ENCODE measurements around the gene LIMCH1. TPM values are rescaled to one million over a fixed set of nuclear protein-coding genes. Genes with fewer than 3 reads are reported as not detected.

LIMCH1 gene
- total RNA-seq, 1 donor from 2014 or later: 7.1 TPM

GRCh38 chr4:41635441-41635840 lies 97.5 kb downstream of the LIMCH1 start:
- no peak overlapping the region for H3K9ac ChIP-seq (ENCODE audit: low read length)
- no peaks in the 10 kb centered on the region for H3K9me3 Mint-ChIP-seq (ENCODE audit: unreplicated experiment)
- H3K4me1 ChIP-seq (ENCODE audit: insufficient read depth, low read length): no peaks in the 10 kb centered on the region
- H3K27me3 ChIP-seq (ENCODE audit: insufficient read depth, low read length): no peaks in the 10 kb centered on the region
- H3K9me3 ChIP-seq (ENCODE audit: insufficient read depth, low read depth, low read length): no peaks in the 10 kb centered on the region
- H3K4me3 Mint-ChIP-seq (ENCODE audit: unreplicated experiment): no peak overlapping the region
- no peaks in the 10 kb centered on the region for H4K20me1 ChIP-seq (ENCODE audit: insufficient read depth, low read length)
- H3K27ac ChIP-seq (ENCODE audit: low read depth, low read length): no peak overlapping the region
- FAIRE-seq (no peak), DNase-seq (ENCODE audit: low read depth) (no peak)
- no peak overlapping the region for H2AFZ ChIP-seq (ENCODE audit: low read depth, low read length)
- no peak overlapping the region for H3K4me2 ChIP-seq (ENCODE audit: low read length)
- H3K4me1 Mint-ChIP-seq (ENCODE audit: low read depth, unreplicated experiment): peaks cover 7% of the 10 kb centered on the region
- H3K36me3 ChIP-seq (ENCODE audit: insufficient read depth, low read length): no peaks in the 10 kb centered on the region
- H3K79me2 ChIP-seq (ENCODE audit: insufficient read depth, low read length): no peaks in the 10 kb centered on the region
- peaks cover 12% of the 10 kb centered on the region for H3K27me3 Mint-ChIP-seq (ENCODE audit: low read depth, unreplicated experiment)
- H3K36me3 Mint-ChIP-seq (ENCODE audit: low read depth, unreplicated experiment): no peaks in the 10 kb centered on the region
- H3K4me3 ChIP-seq (ENCODE audit: insufficient read depth, low read depth, low read length): no peak overlapping the region
- TF ChIP-seq CTCF (IDR thresholded peaks at IDR 0.05; ENCODE audit: insufficient read depth, low read depth, low read length) (no peak), EZH2 (IDR thresholded peaks at IDR 0.05; ENCODE audit: insufficient read depth, low read length) (no peak)
- H3K27ac Mint-ChIP-seq (ENCODE audit: unreplicated experiment): no peak overlapping the region

GRCh38 chr4:41638203-41638602 lies 100.2 kb downstream of the LIMCH1 start:
- Histone ChIP-seq H3K4me2 (ENCODE audit: low read length) (no peak overlapping the region), H3K9ac (ENCODE audit: low read length) (no peak overlapping the region), H3K27ac (ENCODE audit: low read depth, low read length) (no peak overlapping the region), H3K79me2 (ENCODE audit: insufficient read depth, low read length) (no peaks in the 10 kb centered on the region), H3K4me1 (ENCODE audit: insufficient read depth, low read length) (no peaks in the 10 kb centered on the region), H3K27me3 (ENCODE audit: insufficient read depth, low read length) (no peaks in the 10 kb centered on the region), H3K36me3 (ENCODE audit: insufficient read depth, low read length) (no peaks in the 10 kb centered on the region), H3K4me3 (ENCODE audit: insufficient read depth, low read depth, low read length) (no peak overlapping the region), H2AFZ (ENCODE audit: low read depth, low read length) (no peak overlapping the region), H3K9me3 (ENCODE audit: insufficient read depth, low read depth, low read length) (no peaks in the 10 kb centered on the region), H4K20me1 (ENCODE audit: insufficient read depth, low read length) (no peaks in the 10 kb centered on the region)
- peaks cover 5% of the 10 kb centered on the region for H3K4me1 Mint-ChIP-seq (ENCODE audit: low read depth, unreplicated experiment)
- peaks cover 13% of the 10 kb centered on the region for H3K27me3 Mint-ChIP-seq (ENCODE audit: low read depth, unreplicated experiment)
- no peak overlapping the region for H3K27ac Mint-ChIP-seq (ENCODE audit: unreplicated experiment)
- FAIRE-seq (no peak), DNase-seq (ENCODE audit: low read depth) (no peak)
- TF ChIP-seq CTCF (IDR thresholded peaks at IDR 0.05; ENCODE audit: insufficient read depth, low read depth, low read length): no peak
- TF ChIP-seq EZH2 (IDR thresholded peaks at IDR 0.05; ENCODE audit: insufficient read depth, low read length): no peak
- H3K9me3 Mint-ChIP-seq (ENCODE audit: unreplicated experiment): no peaks in the 10 kb centered on the region
- H3K4me3 Mint-ChIP-seq (ENCODE audit: unreplicated experiment): no peak overlapping the region
- no peaks in the 10 kb centered on the region for H3K36me3 Mint-ChIP-seq (ENCODE audit: low read depth, unreplicated experiment)

GRCh38 chr4:41638866-41639265 lies 100.9 kb downstream of the LIMCH1 start:
- no peaks in the 10 kb centered on the region for H4K20me1 ChIP-seq (ENCODE audit: insufficient read depth, low read length)
- no peak overlapping the region for H3K9ac ChIP-seq (ENCODE audit: low read length)
- Mint-ChIP-seq H3K36me3 (ENCODE audit: low read depth, unreplicated experiment) (no peaks in the 10 kb centered on the region), H3K9me3 (ENCODE audit: unreplicated experiment) (no peaks in the 10 kb centered on the region), H3K4me1 (ENCODE audit: low read depth, unreplicated experiment) (peaks cover 6% of the 10 kb centered on the region), H3K27ac (ENCODE audit: unreplicated experiment) (no peak overlapping the region), H3K4me3 (ENCODE audit: unreplicated experiment) (no peak overlapping the region), H3K27me3 (ENCODE audit: low read depth, unreplicated experiment) (peaks cover 13% of the 10 kb centered on the region)
- no peaks in the 10 kb centered on the region for H3K36me3 ChIP-seq (ENCODE audit: insufficient read depth, low read length)
- no peak for TF ChIP-seq CTCF (IDR thresholded peaks at IDR 0.05; ENCODE audit: insufficient read depth, low read depth, low read length)
- no peaks in the 10 kb centered on the region for H3K9me3 ChIP-seq (ENCODE audit: insufficient read depth, low read depth, low read length)
- H3K27me3 ChIP-seq (ENCODE audit: insufficient read depth, low read length): no peaks in the 10 kb centered on the region
- no peak overlapping the region for H3K4me3 ChIP-seq (ENCODE audit: insufficient read depth, low read depth, low read length)
- DNase-seq (ENCODE audit: low read depth): no peak
- no peak overlapping the region for H3K4me2 ChIP-seq (ENCODE audit: low read length)
- no peak overlapping the region for H2AFZ ChIP-seq (ENCODE audit: low read depth, low read length)
- H3K79me2 ChIP-seq (ENCODE audit: insufficient read depth, low read length): no peaks in the 10 kb centered on the region
- H3K4me1 ChIP-seq (ENCODE audit: insufficient read depth, low read length): no peaks in the 10 kb centered on the region
- H3K27ac ChIP-seq (ENCODE audit: low read depth, low read length): no peak overlapping the region
- no peak for FAIRE-seq
